ENCODE results near the gene ZFX.

The ZFX gene

DNA sequence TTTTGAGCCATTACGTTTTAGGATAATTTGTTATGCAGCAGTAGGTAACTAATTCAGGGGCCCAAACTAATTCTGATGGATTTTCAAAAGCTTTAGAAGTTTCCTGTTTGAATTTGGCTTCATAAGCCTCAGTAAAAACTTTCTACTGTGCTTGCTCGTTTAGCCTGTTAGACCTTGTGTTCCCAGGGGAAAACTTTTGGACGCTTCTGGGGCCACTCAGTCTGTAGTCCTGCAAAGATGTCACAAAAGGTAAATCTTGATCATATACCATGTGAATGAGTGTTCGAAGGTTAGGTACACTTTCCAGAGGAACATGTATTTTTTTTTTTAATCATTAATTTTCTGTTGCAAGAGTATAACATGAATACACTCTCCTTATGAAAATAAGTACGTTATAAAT is 93.7 kb downstream of the ZFX start:
- DNase-seq = no peak

DNA sequence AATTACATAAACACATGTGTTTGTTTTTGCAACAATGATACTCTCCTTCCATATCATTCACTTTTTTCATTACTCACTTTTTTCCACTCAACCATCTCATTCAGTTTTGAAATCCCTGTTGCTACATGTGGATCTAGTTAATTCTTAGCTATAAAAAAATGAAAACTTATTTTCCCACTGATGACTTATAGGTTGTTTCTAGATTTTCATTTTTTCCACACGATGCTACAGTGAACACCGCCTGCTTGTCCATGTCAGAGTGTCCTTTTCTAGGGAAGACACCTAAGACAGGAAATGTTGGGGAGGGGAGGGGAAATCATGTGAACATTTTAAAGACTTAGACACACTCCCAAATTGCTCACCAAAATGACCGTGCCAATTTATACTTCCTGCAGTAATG is 94.2 kb downstream of the ZFX start:
- DNase-seq = no peak

DNA sequence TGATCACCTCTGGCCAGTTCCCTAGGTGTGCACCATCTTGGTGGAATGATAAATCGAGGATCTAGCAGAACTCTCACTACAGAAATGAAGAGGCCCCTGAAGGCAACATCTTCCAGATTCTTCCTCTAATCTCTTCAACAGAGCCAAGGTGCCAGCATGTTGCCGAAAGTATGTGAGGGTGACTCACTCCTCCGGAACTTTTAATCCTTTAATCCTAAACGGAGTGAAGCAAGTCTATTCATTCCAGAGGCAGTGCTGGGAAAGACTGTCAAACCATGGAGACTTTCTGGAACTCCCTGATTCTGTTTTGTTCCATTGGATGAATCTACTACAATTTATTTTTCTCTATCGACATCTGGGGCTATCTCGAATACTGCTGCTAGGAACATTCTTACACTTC is 95.7 kb downstream of the ZFX start:
- no peak for DNase-seq

DNA sequence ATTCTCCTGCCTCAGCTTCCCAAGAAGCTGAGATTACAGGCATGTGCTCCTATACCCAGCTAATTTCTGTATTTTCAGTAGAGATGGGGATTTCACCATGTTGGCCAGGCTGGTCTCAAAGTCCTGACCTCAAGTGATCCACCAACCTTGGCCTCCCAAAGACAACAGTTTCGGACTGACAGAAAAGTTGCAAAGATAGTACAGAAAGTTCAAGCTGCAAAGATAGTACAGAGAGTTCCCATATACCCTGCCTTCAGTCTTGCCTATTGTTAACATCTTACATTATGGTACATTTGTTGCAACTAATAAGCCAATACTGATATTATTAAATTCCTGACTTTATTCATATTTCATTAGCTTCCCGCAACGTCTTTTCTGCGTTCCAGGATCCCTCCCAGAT is 98.5 kb downstream of the ZFX start:
- no peak for DNase-seq

DNA sequence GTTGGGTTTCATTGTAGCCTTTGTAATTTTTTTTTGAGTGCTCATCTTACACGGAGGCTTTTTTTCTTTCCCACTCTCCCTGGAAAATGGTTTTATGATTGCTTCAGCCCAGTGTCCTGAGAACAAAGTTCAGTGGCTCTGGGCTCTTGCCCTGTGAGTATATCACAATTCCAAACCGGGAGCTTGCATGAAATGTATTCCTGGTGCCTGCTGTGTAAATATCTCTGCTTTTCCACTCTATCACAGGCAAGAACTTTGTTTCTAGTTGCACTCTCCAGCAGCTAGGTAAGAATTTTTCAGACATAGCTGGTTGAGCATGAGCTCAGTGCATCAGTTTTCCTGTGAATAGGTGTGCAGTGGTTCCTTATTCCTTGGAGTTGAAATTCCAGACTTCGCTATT is 103.5 kb downstream of the ZFX start:
- no peak for DNase-seq

DNA sequence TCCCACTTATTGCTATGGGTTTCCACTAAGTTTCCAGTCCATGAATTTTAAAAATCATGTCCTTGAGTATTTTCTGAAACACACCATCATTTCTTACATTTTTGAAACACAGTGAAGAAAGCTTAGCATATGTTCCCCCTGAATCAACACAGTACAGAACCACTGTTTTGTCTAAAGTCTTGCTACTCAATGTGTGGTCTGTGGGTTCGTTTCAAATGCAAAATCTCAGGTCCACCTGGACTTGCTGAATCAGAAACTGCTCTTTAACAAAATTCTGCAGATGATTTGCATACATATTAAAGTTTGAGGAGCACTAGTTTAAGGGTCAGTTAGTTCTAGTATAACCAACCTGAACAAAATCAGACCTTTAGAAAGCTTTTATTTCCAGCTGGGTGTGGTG is 103.9 kb downstream of the ZFX start:
- DNase-seq = no peak

DNA sequence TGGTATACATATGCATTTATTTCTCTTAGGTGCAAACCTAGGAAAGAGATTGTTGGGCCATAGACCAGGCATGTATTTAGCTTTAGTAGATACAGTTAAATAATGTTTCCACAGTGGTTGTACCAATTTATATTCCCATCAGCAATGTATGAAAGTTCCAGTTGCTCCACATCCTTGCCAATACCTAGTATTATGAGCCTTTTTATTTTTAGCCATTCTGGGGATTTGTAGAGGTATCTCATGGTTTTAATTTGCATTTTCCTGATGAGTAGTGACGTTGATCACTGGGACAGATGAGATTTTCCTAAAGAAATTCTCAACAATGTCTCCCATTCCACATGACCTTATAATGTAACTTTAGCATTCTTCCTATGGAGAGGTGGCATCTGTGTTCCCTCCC is 107.5 kb downstream of the ZFX start:
- no peak for DNase-seq

DNA sequence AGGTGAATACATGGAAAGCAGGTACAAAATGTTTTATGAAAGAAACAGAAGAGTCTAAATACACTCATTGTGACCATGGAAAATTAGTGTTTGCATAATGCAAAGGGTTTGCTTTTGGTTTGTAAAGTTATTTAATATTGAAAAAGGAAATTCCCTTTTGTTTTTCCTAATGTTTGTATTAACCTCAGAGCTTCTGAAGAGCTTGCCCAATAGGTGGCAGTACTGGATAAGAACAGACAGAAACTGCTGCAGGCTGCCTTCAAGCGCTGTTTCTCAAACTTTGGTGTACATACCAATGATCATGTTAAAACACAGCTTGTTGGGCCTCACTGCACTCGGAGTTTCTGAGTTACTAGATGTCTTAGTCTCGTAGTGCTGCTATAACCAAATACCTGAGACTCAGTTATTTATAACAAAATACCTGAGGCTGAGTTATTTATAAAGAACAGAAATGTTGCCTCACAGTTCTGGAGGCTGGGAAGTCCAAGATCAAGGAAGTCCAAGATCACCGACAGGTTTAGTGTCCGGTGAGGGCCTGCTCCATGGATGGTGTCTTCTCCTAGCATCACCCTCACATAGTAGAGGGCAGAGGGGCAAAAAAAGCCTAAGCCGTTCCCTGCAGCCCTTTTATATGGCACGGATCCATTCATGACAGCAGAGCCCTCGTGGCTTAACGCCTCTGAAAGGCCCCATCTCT is 110.2 kb downstream of the ZFX start:
- peak; percentile 59 for DNase-seq

DNA sequence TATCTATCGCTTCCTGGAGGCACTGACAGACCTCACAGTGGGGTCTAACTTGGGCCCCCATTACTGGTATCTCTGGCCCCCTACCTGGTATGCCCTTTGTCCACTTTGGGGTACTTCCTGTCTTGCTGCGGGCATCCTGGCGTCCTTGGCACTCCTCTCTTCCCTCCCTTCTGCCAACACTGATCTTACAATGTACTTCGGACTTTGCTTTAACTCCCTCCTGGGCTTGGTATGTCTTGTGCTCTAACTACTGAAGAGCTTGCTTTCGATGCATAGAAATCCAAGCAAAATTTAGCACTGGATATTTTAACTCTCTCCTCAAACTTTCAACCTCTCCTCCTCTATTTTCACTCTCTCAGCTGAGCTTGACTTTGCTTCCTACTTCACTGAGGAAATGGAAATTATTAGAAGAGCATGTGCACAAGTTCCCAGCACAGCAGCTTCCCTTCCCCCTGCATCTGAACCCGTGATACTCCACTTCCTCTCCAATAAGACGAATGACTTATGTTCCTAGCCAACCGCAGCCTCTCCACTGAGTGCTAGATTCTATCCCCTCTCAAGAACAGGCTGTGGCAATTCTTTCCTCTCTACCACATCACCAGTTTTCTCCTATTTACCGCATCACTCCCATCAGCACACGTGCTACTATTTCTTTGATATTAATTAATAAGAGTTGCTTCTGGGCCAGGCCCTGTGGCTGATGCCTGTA is 111.5 kb downstream of the ZFX start:
- DNase-seq = peak; percentile 91

DNA sequence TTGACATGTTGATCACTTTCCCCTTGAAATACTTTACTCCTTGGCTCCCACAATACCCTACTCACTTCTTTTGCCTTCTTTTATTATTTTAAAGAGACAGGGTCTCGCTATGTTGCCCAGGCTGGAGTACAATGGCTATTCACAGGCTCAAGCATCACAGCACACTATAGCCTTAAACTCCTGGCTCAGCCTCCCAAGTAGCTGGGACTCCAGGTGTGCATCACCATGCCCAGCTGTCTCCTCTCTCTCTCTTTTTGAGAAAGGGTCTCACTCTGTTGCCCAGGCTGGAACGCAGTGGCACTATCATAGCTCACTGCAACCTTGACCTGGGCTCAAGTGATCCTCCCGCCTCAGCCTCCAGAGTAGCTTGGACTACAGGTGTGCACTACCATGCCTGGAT is 112.8 kb downstream of the ZFX start:
- DNase-seq = no peak

DNA sequence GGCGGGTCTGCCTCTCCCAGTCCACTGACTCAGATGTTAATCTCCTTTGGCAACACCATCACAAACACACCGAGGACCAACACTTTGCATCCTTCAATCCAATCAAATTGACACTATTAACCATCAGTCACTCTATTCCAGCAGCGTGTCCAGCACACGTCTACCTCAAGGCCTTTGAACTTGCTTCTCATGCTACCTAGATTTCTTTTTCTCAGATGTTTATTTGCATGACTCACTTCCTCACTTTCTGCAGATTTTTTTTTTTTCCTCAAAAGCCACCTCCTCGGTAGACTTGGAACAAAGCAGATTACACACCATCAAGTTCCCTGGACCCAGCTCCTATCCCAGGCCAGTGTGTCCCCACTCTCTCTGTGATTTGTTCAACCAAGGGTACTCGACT is 114.9 kb downstream of the ZFX start:
- no peak for DNase-seq
